ENCODE measurements around the gene FAM240B.

FAM240B gene

DNA sequence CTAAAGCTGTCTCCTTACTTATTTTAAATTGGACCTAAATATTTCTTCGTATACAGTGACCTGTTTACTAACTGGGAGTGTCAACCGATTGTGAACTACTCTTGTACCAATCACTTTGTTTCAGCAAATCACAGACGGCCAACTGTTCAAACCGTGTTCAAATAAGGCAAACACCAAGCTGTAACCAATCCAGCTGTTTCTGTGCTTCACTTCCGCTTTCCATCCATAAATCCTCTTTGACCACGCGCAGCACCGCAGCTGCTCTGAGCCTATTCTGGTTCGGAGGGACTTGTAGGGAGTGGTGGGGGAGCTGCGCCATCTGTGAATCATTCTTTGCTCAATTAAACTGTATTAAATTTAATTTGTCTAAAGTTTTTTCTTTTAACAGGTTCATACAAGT, 4.8 kb upstream of the FAM240B start:
- H3K27me3 Mint-ChIP-seq, result peaks cover 2% of the 10 kb centered on the region
- H3K4me3 Mint-ChIP-seq, result no peak overlapping the region
- no peaks in the 10 kb centered on the region for H3K9me3 Mint-ChIP-seq
- no peaks in the 10 kb centered on the region for H3K36me3 Mint-ChIP-seq (ENCODE audit: low read depth)
- H3K4me1 Mint-ChIP-seq (ENCODE audit: low read depth), result no peaks in the 10 kb centered on the region
- DNase-seq, result no peak
- H3K27ac Mint-ChIP-seq, result no peak overlapping the region

DNA sequence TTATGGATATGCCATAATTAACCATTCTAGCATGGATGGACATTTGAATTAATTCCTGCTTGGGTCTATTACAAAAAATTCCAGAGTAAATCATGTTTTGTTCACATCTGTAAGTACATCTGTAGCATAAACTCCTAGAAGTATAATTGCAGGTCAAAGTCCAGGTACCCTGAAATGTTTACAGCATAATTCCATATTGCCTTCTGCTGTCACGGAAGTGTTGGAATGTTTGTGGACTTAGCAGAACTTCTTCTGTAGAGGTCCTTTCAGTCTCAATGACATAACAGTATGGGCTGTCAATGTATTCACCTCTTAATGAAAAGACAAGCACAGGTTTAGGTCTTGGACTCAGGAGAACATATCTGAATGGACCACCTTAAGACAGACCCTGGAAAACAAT, 1.8 kb downstream of the FAM240B start:
- no peak for DNase-seq
- H3K27me3 Mint-ChIP-seq, result peaks cover 3% of the 10 kb centered on the region
- no peak overlapping the region for H3K27ac Mint-ChIP-seq
- no peaks in the 10 kb centered on the region for H3K4me1 Mint-ChIP-seq (ENCODE audit: low read depth)
- H3K4me3 Mint-ChIP-seq, result no peak overlapping the region
- H3K9me3 Mint-ChIP-seq, result no peaks in the 10 kb centered on the region
- no peaks in the 10 kb centered on the region for H3K36me3 Mint-ChIP-seq (ENCODE audit: low read depth)

DNA sequence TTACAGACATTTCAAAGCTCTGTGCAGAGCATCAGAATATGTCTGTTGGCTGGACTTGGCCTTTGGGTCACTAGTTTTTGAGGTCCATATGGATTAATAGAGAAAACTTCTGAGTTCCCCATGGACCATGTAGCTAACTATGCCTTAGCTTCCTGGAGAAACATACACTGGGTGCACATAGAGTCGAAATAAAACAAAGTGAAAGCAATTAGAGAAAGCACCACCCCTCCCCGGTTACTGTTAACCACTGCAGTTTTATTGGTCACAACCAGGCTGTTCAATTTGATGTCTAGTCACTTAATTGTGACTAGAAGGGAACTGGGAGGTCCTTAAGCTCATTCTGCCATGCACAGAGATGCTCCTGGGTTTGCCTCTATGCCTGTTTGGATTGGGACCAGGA, 4.2 kb downstream of the FAM240B start:
- Mint-ChIP-seq H3K9me3 (no peaks in the 10 kb centered on the region), H3K27me3 (peaks cover 19% of the 10 kb centered on the region)

DNA sequence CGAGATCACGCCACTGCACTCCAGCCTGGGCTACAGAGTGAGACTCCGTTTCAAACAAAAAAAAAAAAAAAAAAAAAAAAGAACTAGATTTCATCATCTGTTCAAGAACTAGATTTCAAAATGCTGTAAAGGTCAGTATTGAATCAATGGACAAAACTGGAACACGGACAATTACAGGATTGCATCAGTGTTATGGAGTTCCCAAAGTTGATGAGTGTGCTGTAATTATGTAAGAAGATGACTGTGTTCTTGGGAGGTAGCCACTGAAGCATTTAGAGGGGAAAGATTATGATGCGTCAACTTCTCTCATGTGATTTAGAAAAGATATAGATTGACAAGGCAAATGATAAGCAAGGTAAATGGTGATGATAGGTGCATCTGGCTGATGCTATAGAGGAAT, 6.5 kb downstream of the FAM240B start:
- Mint-ChIP-seq H3K27me3 (peaks cover 19% of the 10 kb centered on the region), H3K9me3 (no peaks in the 10 kb centered on the region), H3K36me3 (ENCODE audit: low read depth) (no peaks in the 10 kb centered on the region), H3K27ac (no peak overlapping the region), H3K4me1 (ENCODE audit: low read depth) (no peaks in the 10 kb centered on the region), H3K4me3 (no peak overlapping the region)
- no peak for DNase-seq

More for the DNA sequence above, 4.2 kb downstream of the FAM240B start:
- no peak overlapping the region for H3K27ac Mint-ChIP-seq
- H3K36me3 Mint-ChIP-seq (ENCODE audit: low read depth), result no peaks in the 10 kb centered on the region
- no peak overlapping the region for H3K4me3 Mint-ChIP-seq
- H3K4me1 Mint-ChIP-seq (ENCODE audit: low read depth), result no peaks in the 10 kb centered on the region
- no peak for DNase-seq

DNA sequence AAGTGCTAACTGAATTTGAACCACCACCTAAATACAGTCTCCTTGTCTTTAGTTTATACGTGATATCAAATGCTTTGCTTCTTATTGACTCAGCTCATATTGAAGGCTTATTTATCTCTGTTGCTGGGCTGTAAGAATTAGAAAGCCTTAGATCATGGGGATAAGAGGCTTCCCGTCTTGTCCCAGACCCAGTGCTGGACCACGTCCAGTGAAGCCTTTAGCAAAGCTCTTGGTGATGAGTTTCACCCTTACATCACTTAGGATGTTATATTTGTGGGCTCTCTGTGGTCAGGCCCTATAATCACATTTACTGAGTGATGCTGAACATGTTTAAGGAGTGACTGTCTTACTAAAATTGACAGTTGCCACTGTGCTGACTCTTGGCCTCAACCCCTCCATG, 11.2 kb downstream of the FAM240B start:
- H3K36me3 Mint-ChIP-seq (ENCODE audit: low read depth), result no peaks in the 10 kb centered on the region
- no peak for DNase-seq
- no peak overlapping the region for H3K27ac Mint-ChIP-seq
- peaks cover 22% of the 10 kb centered on the region for H3K27me3 Mint-ChIP-seq
- H3K4me1 Mint-ChIP-seq (ENCODE audit: low read depth), result no peaks in the 10 kb centered on the region
- no peak overlapping the region for H3K4me3 Mint-ChIP-seq
- H3K9me3 Mint-ChIP-seq, result no peaks in the 10 kb centered on the region

DNA sequence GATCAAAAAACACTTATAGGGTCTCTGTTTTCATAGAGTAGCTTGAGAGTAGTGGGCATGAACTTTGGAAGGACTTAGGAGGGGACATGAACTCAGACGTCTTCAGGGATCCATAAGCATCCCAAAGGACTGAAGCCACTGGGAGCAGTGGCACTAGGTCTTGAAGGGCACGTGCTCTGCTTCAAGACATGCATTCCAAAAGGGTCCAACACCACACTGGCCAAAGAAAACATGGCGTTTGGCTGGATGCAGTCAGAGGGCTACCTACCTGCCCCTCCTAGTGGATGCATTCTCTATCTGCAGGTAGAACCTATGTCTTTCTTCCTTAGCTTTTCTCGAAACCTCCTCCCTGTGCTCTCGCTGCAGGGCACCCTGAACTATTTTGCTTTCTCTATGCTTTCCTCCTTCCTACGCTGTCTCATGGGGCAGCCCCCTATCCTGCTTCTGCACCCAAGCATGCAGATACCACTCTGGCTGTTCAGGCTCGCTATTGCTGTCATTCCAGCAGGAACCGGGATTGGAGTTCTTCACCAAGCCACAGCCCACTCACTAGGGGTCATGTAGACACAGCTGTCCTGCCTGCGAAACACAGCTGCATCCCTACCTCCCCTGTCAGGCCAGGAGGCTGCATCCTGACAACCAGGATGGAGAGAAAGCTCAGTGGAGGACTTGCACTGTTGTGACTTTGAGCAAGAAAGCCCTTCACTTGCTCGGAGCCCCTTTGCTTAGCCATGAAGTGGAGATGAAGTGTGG, 11.9 kb downstream of the FAM240B start:
- no peaks in the 10 kb centered on the region for H3K4me1 Mint-ChIP-seq (ENCODE audit: low read depth)
- H3K27ac Mint-ChIP-seq, result no peak overlapping the region
- no peaks in the 10 kb centered on the region for H3K9me3 Mint-ChIP-seq
- H3K36me3 Mint-ChIP-seq (ENCODE audit: low read depth), result no peaks in the 10 kb centered on the region
- no peak for DNase-seq
- peaks cover 27% of the 10 kb centered on the region for H3K27me3 Mint-ChIP-seq
- no peak overlapping the region for H3K4me3 Mint-ChIP-seq

DNA sequence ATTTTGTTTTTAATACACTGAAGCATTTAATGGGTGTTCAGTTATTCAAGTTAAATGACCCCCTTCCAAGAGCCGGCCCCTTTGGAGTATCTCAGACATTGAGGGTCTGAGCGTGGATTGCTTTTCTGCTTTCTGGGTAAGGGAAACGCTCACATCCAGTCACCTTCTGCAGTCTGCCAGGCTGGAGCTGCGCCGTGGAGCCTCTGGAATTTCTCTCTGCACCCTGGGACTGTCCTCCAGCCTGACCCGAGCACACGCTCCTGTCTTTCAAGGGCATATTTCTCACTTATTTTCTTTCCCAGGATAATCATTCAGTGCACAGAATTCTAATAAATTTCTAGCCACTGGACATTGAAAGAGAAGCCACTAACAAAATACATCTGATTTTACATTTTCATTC, 13.4 kb downstream of the FAM240B start:
- no peak for DNase-seq
- Mint-ChIP-seq H3K27ac (no peak overlapping the region), H3K9me3 (no peaks in the 10 kb centered on the region), H3K4me3 (no peak overlapping the region), H3K27me3 (peaks cover 16% of the 10 kb centered on the region), H3K36me3 (ENCODE audit: low read depth) (no peaks in the 10 kb centered on the region), H3K4me1 (ENCODE audit: low read depth) (no peaks in the 10 kb centered on the region)

DNA sequence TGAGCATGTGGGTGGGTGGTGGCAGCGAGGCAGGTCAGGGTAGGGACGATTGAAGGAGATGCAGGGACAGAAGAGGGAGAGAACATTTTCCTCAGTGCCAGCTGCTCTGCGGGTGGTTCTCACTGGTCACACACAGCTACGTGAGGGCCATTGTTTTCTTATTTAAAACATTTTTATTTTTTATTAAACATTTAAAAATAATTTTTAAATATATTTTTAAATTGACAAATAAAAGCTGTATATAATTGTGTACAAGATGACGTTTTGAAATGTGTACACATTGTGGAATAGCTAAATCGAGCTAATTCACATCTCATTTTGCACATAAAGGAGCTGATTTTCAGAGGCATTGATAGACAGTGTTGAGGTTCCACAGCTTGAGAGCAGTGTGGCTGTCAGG, 14.0 kb downstream of the FAM240B start:
- H3K27ac Mint-ChIP-seq, result no peak overlapping the region
- no peaks in the 10 kb centered on the region for H3K4me1 Mint-ChIP-seq (ENCODE audit: low read depth)
- no peak overlapping the region for H3K4me3 Mint-ChIP-seq
- no peaks in the 10 kb centered on the region for H3K9me3 Mint-ChIP-seq
- DNase-seq, result no peak
- H3K27me3 Mint-ChIP-seq, result peaks cover 15% of the 10 kb centered on the region
- no peaks in the 10 kb centered on the region for H3K36me3 Mint-ChIP-seq (ENCODE audit: low read depth)

DNA sequence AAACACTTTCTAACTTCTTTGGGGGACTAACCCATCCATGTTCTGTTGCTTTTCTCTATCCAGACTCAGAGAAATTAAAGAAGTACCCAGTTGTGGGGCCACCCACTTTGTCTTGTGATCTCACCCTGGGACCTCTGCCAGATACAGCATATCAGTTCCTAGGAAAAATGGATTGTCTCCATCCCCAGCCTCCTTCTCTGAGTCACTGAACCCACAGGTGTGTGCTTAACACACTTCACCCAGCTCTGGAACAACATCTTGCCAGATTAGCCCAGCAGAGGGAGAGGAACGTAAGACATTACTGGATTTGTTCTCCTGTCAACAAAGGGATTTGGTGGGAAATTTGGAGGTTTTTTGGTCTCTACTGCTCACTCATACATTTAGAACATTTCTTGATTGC, 19.2 kb downstream of the FAM240B start:
- no peaks in the 10 kb centered on the region for H3K9me3 Mint-ChIP-seq
- H3K4me3 Mint-ChIP-seq, result no peak overlapping the region
- no peak overlapping the region for H3K27ac Mint-ChIP-seq
- H3K27me3 Mint-ChIP-seq, result peaks cover 16% of the 10 kb centered on the region
- DNase-seq, result no peak
- no peaks in the 10 kb centered on the region for H3K36me3 Mint-ChIP-seq (ENCODE audit: low read depth)
- H3K4me1 Mint-ChIP-seq (ENCODE audit: low read depth), result no peaks in the 10 kb centered on the region

DNA sequence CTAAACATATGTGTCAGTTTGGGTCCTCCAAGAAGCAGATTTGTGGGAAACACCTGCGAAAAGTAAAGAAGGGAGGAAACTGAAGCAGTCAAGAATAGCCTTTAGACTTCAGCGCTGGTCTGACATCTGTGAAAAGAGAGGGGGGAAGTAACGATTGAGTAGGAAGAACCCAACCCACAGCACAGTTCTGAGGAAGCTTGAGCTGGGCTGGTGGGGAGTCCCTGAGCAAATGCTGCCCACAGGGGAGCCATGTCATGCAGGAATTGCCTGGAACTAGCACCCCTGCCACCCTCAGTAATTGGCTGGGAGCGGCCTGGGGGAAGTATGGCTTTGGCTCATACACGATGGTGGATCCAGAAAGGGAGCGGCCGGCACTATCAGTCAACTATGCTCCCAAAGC, 20.6 kb downstream of the FAM240B start:
- Mint-ChIP-seq H3K4me1 (ENCODE audit: low read depth) (no peaks in the 10 kb centered on the region), H3K9me3 (no peaks in the 10 kb centered on the region), H3K27me3 (peaks cover 11% of the 10 kb centered on the region), H3K36me3 (ENCODE audit: low read depth) (no peaks in the 10 kb centered on the region), H3K4me3 (no peak overlapping the region), H3K27ac (no peak overlapping the region)
- no peak for DNase-seq

DNA sequence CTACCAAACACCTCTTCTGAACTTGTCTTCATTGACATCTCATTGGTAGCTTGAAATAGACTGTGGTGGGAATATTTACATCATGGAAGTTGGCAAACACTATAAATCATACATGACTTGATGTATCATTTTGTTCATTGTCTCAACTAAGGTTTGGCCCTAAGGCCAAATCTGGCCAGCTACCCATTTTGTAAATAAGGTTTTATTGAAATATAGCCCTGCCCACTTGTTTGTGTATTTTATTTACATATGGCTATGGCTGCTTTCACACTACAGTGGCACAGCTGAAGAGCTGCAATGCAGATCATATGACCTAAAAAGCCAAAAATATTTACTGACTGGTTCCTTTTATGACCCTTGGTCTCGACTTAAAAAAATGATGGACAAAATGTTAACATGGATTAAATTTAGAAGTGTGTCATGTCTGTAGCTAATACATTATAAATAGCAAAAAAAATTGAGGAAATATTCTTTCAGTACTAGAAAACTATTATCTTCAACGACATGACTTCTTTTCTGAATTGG, 22.1 kb downstream of the FAM240B start:
- H3K36me3 Mint-ChIP-seq (ENCODE audit: low read depth), result no peaks in the 10 kb centered on the region
- peaks cover 11% of the 10 kb centered on the region for H3K27me3 Mint-ChIP-seq
- H3K4me3 Mint-ChIP-seq, result no peak overlapping the region
- no peak overlapping the region for H3K27ac Mint-ChIP-seq
- DNase-seq, result no peak
- no peaks in the 10 kb centered on the region for H3K4me1 Mint-ChIP-seq (ENCODE audit: low read depth)
- H3K9me3 Mint-ChIP-seq, result no peaks in the 10 kb centered on the region

DNA sequence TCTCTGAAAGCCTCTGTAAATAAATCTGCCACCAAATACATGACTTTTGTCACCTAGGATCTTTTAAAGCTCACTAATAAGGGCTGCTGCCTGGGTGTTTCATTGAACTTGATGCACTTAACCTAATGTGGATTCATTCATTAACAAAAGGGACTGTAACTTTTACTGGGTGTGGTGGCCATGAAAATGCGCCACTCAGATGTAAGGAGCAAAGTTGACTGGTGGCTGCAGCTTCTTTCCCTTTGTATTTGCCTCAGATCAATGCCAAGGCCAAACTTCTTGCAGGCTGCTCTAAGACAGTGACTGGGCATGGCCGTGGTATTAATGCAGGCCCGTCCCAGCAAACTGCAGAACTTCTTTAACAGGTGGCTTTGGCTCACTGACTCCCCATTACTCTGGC, 22.9 kb downstream of the FAM240B start:
- DNase-seq, result no peak
- Mint-ChIP-seq H3K4me1 (ENCODE audit: low read depth) (no peaks in the 10 kb centered on the region), H3K27ac (no peak overlapping the region), H3K9me3 (no peaks in the 10 kb centered on the region), H3K36me3 (ENCODE audit: low read depth) (no peaks in the 10 kb centered on the region), H3K4me3 (no peak overlapping the region), H3K27me3 (peaks cover 12% of the 10 kb centered on the region)

DNA sequence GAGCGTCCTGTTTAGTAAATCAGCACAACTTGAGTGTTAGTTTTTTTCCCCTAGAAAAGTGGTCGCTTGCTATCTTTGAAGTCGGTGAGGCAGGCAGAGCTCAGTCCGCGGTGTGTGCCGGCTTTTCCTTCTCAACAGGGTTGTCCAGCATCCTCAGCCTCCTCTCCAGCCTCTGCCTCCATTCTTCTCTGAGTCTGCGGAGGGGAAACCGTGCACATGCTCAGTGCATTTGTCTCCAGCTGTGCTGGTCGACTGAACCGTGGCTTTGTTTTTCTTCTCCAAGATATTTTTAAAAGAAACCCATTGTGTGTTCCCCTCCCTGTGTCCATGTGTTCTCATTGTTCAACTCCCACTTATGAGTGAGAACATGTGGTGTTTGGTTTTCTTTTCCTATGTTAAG, 25.3 kb downstream of the FAM240B start:
- no peak overlapping the region for H3K4me3 Mint-ChIP-seq
- H3K4me1 Mint-ChIP-seq (ENCODE audit: low read depth), result no peaks in the 10 kb centered on the region
- H3K9me3 Mint-ChIP-seq, result no peaks in the 10 kb centered on the region
- DNase-seq, result no peak
- peaks cover 9% of the 10 kb centered on the region for H3K27me3 Mint-ChIP-seq
- no peak overlapping the region for H3K27ac Mint-ChIP-seq
- H3K36me3 Mint-ChIP-seq (ENCODE audit: low read depth), result no peaks in the 10 kb centered on the region

DNA sequence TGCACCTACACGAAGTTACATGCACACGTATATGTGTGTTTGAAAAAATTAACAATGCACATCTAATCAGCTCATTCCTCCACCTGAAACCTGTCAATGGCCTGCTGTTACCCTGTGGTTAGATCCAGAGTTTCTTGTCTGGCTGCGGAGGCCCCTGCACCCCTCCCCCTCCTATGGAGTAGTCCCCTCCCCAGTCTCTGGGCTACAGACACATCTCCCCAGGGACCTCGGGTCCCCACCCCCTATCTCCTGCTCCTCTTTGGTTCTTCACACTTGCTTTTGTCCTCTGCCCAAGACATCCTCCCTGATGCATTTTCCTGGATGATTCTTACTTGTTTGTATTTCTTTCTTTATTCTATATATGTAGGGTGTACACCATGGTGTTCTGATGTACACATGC, 27.2 kb downstream of the FAM240B start:
- Mint-ChIP-seq H3K36me3 (ENCODE audit: low read depth) (no peaks in the 10 kb centered on the region), H3K4me1 (ENCODE audit: low read depth) (no peaks in the 10 kb centered on the region), H3K9me3 (no peaks in the 10 kb centered on the region), H3K27ac (no peak overlapping the region), H3K4me3 (no peak overlapping the region), H3K27me3 (peaks cover 15% of the 10 kb centered on the region)
- no peak for DNase-seq

DNA sequence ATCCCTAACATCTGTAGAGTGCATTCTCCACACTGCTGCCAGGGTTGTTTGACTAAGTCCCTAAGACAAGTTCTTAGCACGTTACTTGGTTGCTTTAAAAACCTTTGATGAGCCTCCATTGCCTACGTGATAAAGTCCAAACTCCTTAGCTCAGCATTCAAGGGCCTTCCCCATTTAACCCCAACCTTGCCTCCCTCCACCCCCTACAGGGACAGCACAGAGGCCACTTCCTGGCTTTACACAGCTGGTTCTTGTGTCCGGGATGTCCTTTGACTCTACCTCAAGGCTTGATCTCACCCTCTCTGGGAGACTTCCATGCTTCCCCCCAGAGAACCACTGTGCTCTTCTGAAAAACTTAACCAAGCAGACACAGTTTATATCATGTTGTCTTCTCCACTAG, 29.4 kb downstream of the FAM240B start:
- Mint-ChIP-seq H3K27ac (no peak overlapping the region), H3K4me1 (ENCODE audit: low read depth) (peaks cover 5% of the 10 kb centered on the region), H3K9me3 (no peaks in the 10 kb centered on the region), H3K36me3 (ENCODE audit: low read depth) (no peaks in the 10 kb centered on the region), H3K4me3 (no peak overlapping the region), H3K27me3 (peaks cover 21% of the 10 kb centered on the region)
- DNase-seq, result no peak

DNA sequence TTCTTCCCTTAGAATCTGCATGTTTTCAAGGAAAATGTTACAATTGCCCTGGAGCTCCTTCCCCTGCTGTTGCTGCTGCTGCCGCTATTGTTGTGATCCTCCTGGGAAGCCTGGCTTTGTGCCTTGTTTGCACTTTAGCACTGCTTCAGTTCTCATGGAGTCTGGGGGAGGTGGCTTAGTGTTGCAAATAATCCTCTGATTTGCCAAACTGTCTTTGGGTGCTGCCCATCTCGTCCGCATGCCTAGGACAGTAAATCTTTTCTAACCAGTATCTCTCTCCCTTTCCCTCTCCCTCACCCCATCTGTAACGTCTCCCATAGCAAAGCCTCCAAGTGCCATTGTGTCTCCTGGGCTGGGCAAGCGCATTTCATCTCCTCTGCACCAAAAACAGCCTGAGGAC, 30.3 kb downstream of the FAM240B start:
- Mint-ChIP-seq H3K9me3 (no peaks in the 10 kb centered on the region), H3K27me3 (peaks cover 21% of the 10 kb centered on the region)
- DNase-seq, result no peak

More for the DNA sequence above, 30.3 kb downstream of the FAM240B start:
- no peaks in the 10 kb centered on the region for H3K36me3 Mint-ChIP-seq (ENCODE audit: low read depth)
- H3K4me1 Mint-ChIP-seq (ENCODE audit: low read depth), result peaks cover 5% of the 10 kb centered on the region
- H3K27ac Mint-ChIP-seq, result no peak overlapping the region
- no peak overlapping the region for H3K4me3 Mint-ChIP-seq

Data from activated T-cell treated with anti-CD3 and anti-CD28 coated beads, Interleukin-2, amount 50 U/mL, for 24 hours (primary cell).